ENCODE measurements around the gene MGMT. TPM values are rescaled to one million over a fixed set of nuclear protein-coding genes. Genes with fewer than 3 reads are reported as not detected.

Gene MGMT
- polyA plus RNA-seq, 1 donor from 2014 or later: 0.94 TPM

DNA sequence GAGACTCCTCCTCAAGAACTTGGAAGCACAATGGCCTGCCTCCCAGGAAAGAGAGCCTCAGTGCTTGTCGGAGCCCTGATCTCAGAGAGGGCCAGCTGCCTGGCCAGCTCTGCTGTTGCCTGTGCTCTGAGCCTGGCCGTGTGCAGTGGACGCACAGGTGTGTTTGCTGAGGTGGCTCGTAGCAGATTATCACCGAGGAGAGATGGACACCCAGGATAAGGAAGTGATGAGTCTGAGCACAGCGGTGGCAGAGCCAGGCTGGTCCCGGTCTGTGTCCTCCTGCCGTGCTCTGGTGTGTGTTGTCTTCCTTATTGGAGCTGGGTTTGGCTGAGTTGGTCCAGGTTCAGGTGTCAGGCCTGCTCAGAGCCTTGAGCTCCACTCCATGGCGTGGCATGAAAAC is 288.6 kb downstream of the MGMT start:
- no peak overlapping the region for H2AFZ ChIP-seq (ENCODE audit: low read depth, low read length)
- H3K79me2 ChIP-seq (replicated peaks; ENCODE audit: insufficient read depth, low read length): no peaks in the 10 kb centered on the region
- H3K9me3 ChIP-seq (ENCODE audit: low read length): no peaks in the 10 kb centered on the region
- H3K27me3 ChIP-seq (ENCODE audit: insufficient read depth, low read depth, low read length): no peaks in the 10 kb centered on the region
- H3K9ac ChIP-seq (ENCODE audit: low read length): no peak overlapping the region
- no peaks in the 10 kb centered on the region for H3K9me2 ChIP-seq (ENCODE audit: insufficient read depth, low read length)
- H3F3A ChIP-seq (ENCODE audit: insufficient read depth, low read length, poor library complexity, severe bottlenecking): no peaks in the 10 kb centered on the region
- H3K27ac ChIP-seq (ENCODE audit: low read length): no peak overlapping the region
- H3K4me3 ChIP-seq (ENCODE audit: low read length): no peak overlapping the region
- no peak overlapping the region for H3K4me2 ChIP-seq (ENCODE audit: low read length)
- no peaks in the 10 kb centered on the region for H4K20me1 ChIP-seq (ENCODE audit: insufficient read depth)
- TF ChIP-seq, protein P1, sequence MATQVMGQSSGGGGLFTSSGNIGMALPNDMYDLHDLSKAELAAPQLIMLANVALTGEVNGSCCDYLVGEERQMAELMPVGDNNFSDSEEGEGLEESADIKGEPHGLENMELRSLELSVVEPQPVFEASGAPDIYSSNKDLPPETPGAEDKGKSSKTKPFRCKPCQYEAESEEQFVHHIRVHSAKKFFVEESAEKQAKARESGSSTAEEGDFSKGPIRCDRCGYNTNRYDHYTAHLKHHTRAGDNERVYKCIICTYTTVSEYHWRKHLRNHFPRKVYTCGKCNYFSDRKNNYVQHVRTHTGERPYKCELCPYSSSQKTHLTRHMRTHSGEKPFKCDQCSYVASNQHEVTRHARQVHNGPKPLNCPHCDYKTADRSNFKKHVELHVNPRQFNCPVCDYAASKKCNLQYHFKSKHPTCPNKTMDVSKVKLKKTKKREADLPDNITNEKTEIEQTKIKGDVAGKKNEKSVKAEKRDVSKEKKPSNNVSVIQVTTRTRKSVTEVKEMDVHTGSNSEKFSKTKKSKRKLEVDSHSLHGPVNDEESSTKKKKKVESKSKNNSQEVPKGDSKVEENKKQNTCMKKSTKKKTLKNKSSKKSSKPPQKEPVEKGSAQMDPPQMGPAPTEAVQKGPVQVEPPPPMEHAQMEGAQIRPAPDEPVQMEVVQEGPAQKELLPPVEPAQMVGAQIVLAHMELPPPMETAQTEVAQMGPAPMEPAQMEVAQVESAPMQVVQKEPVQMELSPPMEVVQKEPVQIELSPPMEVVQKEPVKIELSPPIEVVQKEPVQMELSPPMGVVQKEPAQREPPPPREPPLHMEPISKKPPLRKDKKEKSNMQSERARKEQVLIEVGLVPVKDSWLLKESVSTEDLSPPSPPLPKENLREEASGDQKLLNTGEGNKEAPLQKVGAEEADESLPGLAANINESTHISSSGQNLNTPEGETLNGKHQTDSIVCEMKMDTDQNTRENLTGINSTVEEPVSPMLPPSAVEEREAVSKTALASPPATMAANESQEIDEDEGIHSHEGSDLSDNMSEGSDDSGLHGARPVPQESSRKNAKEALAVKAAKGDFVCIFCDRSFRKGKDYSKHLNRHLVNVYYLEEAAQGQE (IDR thresholded peaks at IDR 0.05; ENCODE audit: borderline replicate concordance): no peak
- TF ChIP-seq EZH2 (IDR thresholded peaks at IDR 0.05; ENCODE audit: borderline replicate concordance, insufficient read depth, low read length, poor library complexity, severe bottlenecking) (no peak), POLR2AphosphoS5 (IDR thresholded peaks at IDR 0.05) (no peak)
- no peaks in the 10 kb centered on the region for H3K36me3 ChIP-seq (ENCODE audit: insufficient read depth, low read length)

DNA sequence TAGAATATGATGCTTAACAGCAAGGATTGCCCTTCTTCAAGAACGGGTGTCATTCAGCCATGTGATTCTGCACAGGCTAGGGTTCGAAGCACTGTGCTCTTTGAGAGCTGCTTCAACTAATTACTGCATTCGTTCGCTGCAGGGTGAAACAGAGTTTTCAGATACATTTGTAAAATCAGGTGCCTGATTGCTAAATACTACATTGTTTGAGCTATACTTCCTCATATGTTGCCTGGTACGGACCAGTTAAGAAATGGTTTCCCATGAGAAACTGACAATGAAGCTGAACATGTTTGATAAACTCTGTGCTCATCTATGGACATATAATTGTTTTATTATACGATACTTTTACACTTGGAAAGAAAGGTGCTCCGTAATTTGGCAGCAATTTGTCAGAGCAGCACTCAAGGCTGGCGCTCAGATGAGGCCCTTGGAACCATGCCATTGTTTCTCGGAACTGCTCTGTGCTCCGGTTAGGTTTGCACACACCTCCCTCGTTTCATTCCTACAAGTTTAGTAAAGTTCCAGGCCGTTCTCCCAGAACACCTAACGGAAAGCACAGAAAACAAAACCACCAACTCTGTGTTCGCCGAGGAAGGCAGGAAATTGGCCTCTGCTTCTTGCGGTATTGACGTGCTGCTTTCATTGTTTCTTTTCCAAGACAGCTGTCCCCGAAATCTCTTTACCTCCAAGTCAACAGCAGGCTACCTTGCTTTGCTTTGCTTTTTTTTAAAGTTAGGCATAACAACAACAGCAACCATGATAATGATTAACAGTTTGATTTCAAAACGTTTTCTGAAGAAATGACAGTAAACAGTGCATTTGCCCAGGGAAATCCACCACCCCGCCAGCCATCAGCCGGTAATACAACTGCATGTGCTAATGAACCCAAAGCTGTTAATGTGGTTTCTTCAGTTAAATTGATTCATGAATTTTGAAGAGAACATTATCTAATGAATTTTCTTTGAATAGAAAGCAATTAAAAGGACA is 290.2 kb downstream of the MGMT start:
- no peak for TF ChIP-seq EZH2 (IDR thresholded peaks at IDR 0.05; ENCODE audit: borderline replicate concordance, insufficient read depth, low read length, poor library complexity, severe bottlenecking)
- no peak for TF ChIP-seq MXI1 (conservative IDR thresholded peaks at IDR 0.05; ENCODE audit: poor library complexity, severe bottlenecking)
- TF ChIP-seq SMC3 (conservative IDR thresholded peaks at IDR 0.05; ENCODE audit: poor library complexity): no peak
- no peak for TF ChIP-seq RAD21 (conservative IDR thresholded peaks at IDR 0.05)
- TF ChIP-seq, protein P1 (IDR thresholded peaks at IDR 0.05; ENCODE audit: borderline replicate concordance): no peak
- TF ChIP-seq EP300 (conservative IDR thresholded peaks at IDR 0.05; ENCODE audit: poor library complexity, severe bottlenecking): no peak
- no peak for TF ChIP-seq POLR2AphosphoS5 (IDR thresholded peaks at IDR 0.05)
- no peak for TF ChIP-seq TAF1 (IDR thresholded peaks at IDR 0.05; ENCODE audit: low read depth)
- TF ChIP-seq, protein P2, sequence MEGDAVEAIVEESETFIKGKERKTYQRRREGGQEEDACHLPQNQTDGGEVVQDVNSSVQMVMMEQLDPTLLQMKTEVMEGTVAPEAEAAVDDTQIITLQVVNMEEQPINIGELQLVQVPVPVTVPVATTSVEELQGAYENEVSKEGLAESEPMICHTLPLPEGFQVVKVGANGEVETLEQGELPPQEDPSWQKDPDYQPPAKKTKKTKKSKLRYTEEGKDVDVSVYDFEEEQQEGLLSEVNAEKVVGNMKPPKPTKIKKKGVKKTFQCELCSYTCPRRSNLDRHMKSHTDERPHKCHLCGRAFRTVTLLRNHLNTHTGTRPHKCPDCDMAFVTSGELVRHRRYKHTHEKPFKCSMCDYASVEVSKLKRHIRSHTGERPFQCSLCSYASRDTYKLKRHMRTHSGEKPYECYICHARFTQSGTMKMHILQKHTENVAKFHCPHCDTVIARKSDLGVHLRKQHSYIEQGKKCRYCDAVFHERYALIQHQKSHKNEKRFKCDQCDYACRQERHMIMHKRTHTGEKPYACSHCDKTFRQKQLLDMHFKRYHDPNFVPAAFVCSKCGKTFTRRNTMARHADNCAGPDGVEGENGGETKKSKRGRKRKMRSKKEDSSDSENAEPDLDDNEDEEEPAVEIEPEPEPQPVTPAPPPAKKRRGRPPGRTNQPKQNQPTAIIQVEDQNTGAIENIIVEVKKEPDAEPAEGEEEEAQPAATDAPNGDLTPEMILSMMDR (IDR thresholded peaks at IDR 0.05; ENCODE audit: poor library complexity, severe bottlenecking): no peak
- H3K9ac ChIP-seq (ENCODE audit: low read length): no peak overlapping the region
- no peaks in the 10 kb centered on the region for H3K9me3 ChIP-seq (ENCODE audit: low read length)
- no peak overlapping the region for H3K4me2 ChIP-seq (ENCODE audit: low read length)
- H3K36me3 ChIP-seq (ENCODE audit: insufficient read depth, low read length): no peaks in the 10 kb centered on the region
- no peaks in the 10 kb centered on the region for H3F3A ChIP-seq (ENCODE audit: insufficient read depth, low read length, poor library complexity, severe bottlenecking)
- H4K20me1 ChIP-seq (ENCODE audit: insufficient read depth): no peaks in the 10 kb centered on the region
- H3K27me3 ChIP-seq (ENCODE audit: insufficient read depth, low read depth, low read length): no peaks in the 10 kb centered on the region
- H2AFZ ChIP-seq (ENCODE audit: low read depth, low read length): no peak overlapping the region
- H3K27ac ChIP-seq (ENCODE audit: low read length): no peak overlapping the region
- H3K79me2 ChIP-seq (replicated peaks; ENCODE audit: insufficient read depth, low read length): no peaks in the 10 kb centered on the region
- no peaks in the 10 kb centered on the region for H3K9me2 ChIP-seq (ENCODE audit: insufficient read depth, low read length)
- no peak overlapping the region for H3K4me3 ChIP-seq (ENCODE audit: low read length)

Data from neural cell (in vitro differentiated cells).